Coronary artery (tissue), 2 donors: Measurements from ENCODE around the gene CERS1.

Experiments
- DNase-seq: peaks from one replicate; pipeline ENCODE4 v3.0.0-alpha.2; 2017; ENCODE audit warnings: low spot score
- H3K27ac ChIP-seq, 2 donors: fragments of 200-600 bp; sonication (generic); one replicate each; pipeline ENCODE4 v1.5.1; 2016 to 2019
- H3K4me3 ChIP-seq: fragments of 200-600 bp; sonication (generic); 2 replicates; pipeline ENCODE4 v1.5.1; 2016; ENCODE audit warnings: mild to moderate bottlenecking, moderate library complexity
- CTCF ChIP-seq: fragments of 200-600 bp; sonication (generic); IDR thresholded peaks from one replicate; pipeline ENCODE4 v1.5.1; 2019; ENCODE audit warnings: antibody characterized with exemption

CERS1 gene

GRCh38 chr19:18852648-18853047 lies 43.3 kb downstream of the CERS1 start:
- no peak for DNase-seq
- Histone ChIP-seq H3K4me3 (no peak overlapping the region), H3K27ac (no peak overlapping the region)
- no peak for TF ChIP-seq CTCF

GRCh38 chr19:18851673-18852325 lies 44.2 kb downstream of the CERS1 start:
- no peak for TF ChIP-seq CTCF
- peak overlapping the region in 1 of 2 donors; percentile 95 for H3K27ac ChIP-seq

DNA sequence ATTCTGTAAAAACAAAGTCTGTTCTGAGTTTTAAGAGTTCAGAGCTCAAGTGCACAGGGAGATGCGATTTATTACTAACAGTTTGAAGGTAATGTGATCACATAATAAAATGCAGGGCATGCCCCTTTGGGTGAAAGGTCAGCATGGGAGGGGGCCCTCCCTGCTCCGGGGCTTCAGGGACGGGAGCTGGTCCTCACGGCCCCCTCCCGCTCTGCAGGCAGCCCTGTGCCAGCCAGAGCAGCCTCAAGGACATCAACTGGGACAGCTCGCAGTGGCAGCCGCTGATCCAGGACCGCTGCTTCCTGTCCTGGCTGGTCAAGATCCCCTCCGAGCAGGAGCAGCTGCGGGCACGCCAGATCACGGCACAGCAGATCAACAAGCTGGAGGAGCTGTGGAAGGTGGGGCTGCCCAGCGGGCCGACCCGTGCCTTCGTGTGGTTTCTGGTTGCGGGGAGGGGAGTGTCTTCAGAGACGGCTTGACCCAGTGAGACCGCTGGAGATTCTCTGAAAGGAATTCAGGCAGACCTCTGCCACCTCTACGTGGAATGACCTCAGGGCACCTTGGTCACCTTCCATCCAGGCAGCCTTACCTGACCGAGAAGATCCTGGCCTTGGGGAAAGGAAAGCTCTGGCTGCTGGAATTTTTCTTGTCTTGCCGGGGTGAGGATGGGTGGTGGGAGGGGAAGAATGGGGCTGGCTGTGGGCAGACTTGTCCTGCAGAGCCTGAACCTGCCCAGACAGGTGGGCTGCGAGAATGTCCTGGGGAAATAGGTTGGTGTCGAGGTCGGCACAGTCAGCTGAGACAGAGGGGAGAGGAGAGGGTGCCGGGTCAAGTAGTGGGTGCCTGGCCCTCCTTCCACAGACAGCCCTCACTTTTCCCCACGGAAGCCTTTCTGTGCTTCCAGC lies 45.2 kb downstream of the CERS1 start:
- DNase-seq, result no peak

More at GRCh38 chr19:18851673-18852325, 44.2 kb downstream of the CERS1 start:
- H3K4me3 ChIP-seq, result no peak overlapping the region
- no peak for DNase-seq

DNA sequence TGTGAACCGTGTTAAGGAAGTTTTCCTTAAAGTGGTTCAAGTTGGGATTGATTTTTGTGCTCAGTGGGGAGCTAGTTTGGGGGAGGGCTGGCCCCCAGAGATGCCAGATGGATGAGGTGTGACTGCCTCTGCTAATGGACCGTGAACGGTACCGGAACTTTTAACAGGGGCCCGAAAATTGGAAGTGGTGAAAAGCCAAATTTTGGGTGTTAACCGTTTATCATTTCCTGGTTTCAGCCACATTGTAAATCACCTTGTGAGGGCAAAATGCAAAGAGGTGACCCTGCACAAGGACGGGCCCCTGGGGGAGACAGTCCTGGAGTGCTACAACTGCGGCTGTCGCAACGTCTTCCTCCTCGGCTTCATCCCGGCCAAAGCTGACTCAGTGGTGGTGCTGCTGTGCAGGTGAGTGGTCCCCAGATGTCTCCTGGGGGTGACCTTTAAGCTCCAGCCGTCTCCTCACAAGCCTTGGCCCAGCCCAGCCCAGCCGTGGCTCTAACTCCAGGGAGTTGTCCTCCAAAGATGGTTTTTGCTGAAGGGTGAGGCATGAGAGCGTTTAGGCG lies 46.0 kb downstream of the CERS1 start:
- DNase-seq, result no peak

More for the DNA sequence above, 45.2 kb downstream of the CERS1 start:
- Histone ChIP-seq H3K4me3 (no peak overlapping the region), H3K27ac (peak overlapping the region in 1 of 2 donors; percentile 95)
- TF ChIP-seq CTCF, result no peak

GRCh38 chr19:18848878-18849661 lies 46.9 kb downstream of the CERS1 start:
- Histone ChIP-seq H3K4me3 (peak overlapping the region; percentile 44), H3K27ac (peak overlapping the region; percentile 73 to 95)
- peak; percentile 85 for DNase-seq
- TF ChIP-seq CTCF, result no peak

More for the DNA sequence above, 46.0 kb downstream of the CERS1 start:
- no peak for TF ChIP-seq CTCF
- peak overlapping the region; percentile 73 to 95 for H3K27ac ChIP-seq
- H3K4me3 ChIP-seq, result peak overlapping the region; percentile 44

DNA sequence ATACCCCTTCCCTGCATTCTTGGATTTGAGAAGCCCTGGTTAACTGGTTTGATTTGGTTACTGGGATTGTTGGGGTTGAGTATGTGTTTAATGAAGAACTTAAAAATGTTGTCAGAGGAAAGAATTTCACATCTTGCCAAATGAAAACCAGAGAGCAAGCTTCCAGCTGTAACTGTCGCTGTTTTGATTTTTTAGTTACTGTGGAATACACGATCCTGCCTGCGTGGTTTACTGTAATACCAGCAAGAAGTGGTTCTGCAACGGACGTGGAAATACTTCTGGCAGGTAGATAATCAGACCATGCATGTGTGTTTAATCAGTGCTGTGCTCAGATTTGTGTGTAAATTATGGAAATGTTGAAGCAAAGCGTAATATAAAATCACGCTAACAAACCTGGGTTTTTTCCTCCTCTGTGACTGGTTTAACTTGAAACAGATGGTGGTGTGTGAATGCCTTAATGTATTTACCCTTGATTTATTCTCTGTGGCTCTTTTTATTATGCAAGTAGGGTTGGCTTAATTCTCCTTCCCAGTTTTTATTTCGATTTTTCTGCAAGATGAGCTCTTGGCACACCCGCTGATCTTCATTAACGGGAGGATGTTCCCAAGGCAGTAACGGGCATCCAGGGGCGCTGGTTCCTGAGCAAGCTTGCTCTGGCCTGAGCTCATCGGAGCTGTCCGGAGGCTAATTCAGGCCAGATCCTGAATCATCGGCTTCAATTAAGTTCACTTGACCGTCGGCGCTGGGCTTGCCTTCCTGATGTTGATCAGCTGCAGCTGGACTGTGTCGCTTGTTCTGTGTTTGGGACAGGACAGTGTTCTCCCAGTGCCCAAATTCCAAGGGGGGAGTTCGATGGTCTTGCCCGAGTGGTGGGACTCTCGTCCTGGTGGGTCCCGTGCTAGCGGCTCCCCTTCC lies 48.2 kb downstream of the CERS1 start:
- H3K4me3 ChIP-seq, result peak overlapping the region; percentile 44
- DNase-seq, result no peak
- no peak for TF ChIP-seq CTCF
- H3K27ac ChIP-seq, result peak overlapping the region; percentile 30 to 95
